ENCODE data around the gene BAG3.

The BAG3 gene

GRCh38 chr10:119686465-119687191, 35.4 kb downstream of the BAG3 start (continued):
- TF ChIP-seq, protein P1, sequence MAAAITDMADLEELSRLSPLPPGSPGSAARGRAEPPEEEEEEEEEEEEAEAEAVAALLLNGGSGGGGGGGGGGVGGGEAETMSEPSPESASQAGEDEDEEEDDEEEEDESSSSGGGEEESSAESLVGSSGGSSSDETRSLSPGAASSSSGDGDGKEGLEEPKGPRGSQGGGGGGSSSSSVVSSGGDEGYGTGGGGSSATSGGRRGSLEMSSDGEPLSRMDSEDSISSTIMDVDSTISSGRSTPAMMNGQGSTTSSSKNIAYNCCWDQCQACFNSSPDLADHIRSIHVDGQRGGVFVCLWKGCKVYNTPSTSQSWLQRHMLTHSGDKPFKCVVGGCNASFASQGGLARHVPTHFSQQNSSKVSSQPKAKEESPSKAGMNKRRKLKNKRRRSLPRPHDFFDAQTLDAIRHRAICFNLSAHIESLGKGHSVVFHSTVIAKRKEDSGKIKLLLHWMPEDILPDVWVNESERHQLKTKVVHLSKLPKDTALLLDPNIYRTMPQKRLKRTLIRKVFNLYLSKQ (tag by site-specific recombination; IDR thresholded peaks at IDR 0.05; ENCODE audit: borderline replicate concordance) = no peak
- no peak for TF ChIP-seq SALL2 (tag by site-specific recombination; IDR thresholded peaks at IDR 0.05; ENCODE audit: borderline replicate concordance)
- 0 out of 2 replicates have a peak, but pooled peaks have one; percentile 31 for TF ChIP-seq MEIS1 (CRISPR knock-in tag; IDR thresholded peaks at IDR 0.05; ENCODE audit: borderline replicate concordance)
- no peak for TF ChIP-seq ZNF335 (tag by site-specific recombination; conservative IDR thresholded peaks at IDR 0.05)
- peak; percentile 34; the same call in 1 of the 2 replicates for TF ChIP-seq GLIS2 (tag by site-specific recombination; IDR thresholded peaks at IDR 0.05)
- peak; percentile 57; the same call in 1 of the 2 replicates for TF ChIP-seq ZNF449 (tag by site-specific recombination; IDR thresholded peaks at IDR 0.05)
- no peak for TF ChIP-seq ZNF138 (tag by site-specific recombination; IDR thresholded peaks at IDR 0.05; ENCODE audit: borderline replicate concordance)
- TF ChIP-seq SP3 (tag by site-specific recombination; IDR thresholded peaks at IDR 0.05) = peak; percentile 39
- peak; percentile 57 for TF ChIP-seq PATZ1 (tag by site-specific recombination; IDR thresholded peaks at IDR 0.05)
- TF ChIP-seq ZFP37 (tag by site-specific recombination; IDR thresholded peaks at IDR 0.05) = 0 out of 2 replicates have a peak, but pooled peaks have one; percentile 74
- no peak for TF ChIP-seq ZNF488 (tag by site-specific recombination; IDR thresholded peaks at IDR 0.05)
- peak; percentile 34 for TF ChIP-seq ZNF510 (tag by site-specific recombination; IDR thresholded peaks at IDR 0.05; ENCODE audit: insufficient replicate concordance)
- TF ChIP-seq SCRT2 (tag by site-specific recombination; IDR thresholded peaks at IDR 0.05) = peak; percentile 91
- TF ChIP-seq ZSCAN30 (tag by site-specific recombination; IDR thresholded peaks at IDR 0.05) = peak; percentile 72; the same call in 1 of the 2 replicates
- TF ChIP-seq ZXDB (tag by site-specific recombination; IDR thresholded peaks at IDR 0.05) = peak; percentile 62; the same call in 1 of the 2 replicates
- peak; percentile 40; the same call in 1 of the 2 replicates for TF ChIP-seq YY1 (tag by site-specific recombination; IDR thresholded peaks at IDR 0.05)
- TF ChIP-seq ZBTB48 (tag by site-specific recombination; IDR thresholded peaks at IDR 0.05) = no peak
- TF ChIP-seq, protein P2, sequence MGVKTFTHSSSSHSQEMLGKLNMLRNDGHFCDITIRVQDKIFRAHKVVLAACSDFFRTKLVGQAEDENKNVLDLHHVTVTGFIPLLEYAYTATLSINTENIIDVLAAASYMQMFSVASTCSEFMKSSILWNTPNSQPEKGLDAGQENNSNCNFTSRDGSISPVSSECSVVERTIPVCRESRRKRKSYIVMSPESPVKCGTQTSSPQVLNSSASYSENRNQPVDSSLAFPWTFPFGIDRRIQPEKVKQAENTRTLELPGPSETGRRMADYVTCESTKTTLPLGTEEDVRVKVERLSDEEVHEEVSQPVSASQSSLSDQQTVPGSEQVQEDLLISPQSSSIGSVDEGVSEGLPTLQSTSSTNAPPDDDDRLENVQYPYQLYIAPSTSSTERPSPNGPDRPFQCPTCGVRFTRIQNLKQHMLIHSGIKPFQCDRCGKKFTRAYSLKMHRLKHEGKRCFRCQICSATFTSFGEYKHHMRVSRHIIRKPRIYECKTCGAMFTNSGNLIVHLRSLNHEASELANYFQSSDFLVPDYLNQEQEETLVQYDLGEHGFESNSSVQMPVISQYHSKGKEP (tag by site-specific recombination; IDR thresholded peaks at IDR 0.05) = no peak
- peak; percentile 95 for TF ChIP-seq SCRT1 (tag by site-specific recombination; IDR thresholded peaks at IDR 0.05; ENCODE audit: borderline replicate concordance)
- no peak for TF ChIP-seq GLI4 (tag by site-specific recombination; IDR thresholded peaks at IDR 0.05)
- no peak for TF ChIP-seq ZNF350 (tag by site-specific recombination; IDR thresholded peaks at IDR 0.05)
- TF ChIP-seq, protein P3, sequence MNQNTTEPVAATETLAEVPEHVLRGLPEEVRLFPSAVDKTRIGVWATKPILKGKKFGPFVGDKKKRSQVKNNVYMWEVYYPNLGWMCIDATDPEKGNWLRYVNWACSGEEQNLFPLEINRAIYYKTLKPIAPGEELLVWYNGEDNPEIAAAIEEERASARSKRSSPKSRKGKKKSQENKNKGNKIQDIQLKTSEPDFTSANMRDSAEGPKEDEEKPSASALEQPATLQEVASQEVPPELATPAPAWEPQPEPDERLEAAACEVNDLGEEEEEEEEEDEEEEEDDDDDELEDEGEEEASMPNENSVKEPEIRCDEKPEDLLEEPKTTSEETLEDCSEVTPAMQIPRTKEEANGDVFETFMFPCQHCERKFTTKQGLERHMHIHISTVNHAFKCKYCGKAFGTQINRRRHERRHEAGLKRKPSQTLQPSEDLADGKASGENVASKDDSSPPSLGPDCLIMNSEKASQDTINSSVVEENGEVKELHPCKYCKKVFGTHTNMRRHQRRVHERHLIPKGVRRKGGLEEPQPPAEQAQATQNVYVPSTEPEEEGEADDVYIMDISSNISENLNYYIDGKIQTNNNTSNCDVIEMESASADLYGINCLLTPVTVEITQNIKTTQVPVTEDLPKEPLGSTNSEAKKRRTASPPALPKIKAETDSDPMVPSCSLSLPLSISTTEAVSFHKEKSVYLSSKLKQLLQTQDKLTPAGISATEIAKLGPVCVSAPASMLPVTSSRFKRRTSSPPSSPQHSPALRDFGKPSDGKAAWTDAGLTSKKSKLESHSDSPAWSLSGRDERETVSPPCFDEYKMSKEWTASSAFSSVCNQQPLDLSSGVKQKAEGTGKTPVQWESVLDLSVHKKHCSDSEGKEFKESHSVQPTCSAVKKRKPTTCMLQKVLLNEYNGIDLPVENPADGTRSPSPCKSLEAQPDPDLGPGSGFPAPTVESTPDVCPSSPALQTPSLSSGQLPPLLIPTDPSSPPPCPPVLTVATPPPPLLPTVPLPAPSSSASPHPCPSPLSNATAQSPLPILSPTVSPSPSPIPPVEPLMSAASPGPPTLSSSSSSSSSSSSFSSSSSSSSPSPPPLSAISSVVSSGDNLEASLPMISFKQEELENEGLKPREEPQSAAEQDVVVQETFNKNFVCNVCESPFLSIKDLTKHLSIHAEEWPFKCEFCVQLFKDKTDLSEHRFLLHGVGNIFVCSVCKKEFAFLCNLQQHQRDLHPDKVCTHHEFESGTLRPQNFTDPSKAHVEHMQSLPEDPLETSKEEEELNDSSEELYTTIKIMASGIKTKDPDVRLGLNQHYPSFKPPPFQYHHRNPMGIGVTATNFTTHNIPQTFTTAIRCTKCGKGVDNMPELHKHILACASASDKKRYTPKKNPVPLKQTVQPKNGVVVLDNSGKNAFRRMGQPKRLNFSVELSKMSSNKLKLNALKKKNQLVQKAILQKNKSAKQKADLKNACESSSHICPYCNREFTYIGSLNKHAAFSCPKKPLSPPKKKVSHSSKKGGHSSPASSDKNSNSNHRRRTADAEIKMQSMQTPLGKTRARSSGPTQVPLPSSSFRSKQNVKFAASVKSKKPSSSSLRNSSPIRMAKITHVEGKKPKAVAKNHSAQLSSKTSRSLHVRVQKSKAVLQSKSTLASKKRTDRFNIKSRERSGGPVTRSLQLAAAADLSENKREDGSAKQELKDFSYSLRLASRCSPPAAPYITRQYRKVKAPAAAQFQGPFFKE (tag by site-specific recombination; IDR thresholded peaks at IDR 0.05; ENCODE audit: borderline replicate concordance) = no peak
- peak; percentile 32; the same call in 1 of the 2 replicates for TF ChIP-seq FEZF1 (tag by site-specific recombination; IDR thresholded peaks at IDR 0.05)
- TF ChIP-seq ZNF792 (tag by site-specific recombination; IDR thresholded peaks at IDR 0.05) = no peak
- TF ChIP-seq OVOL3 (tag by site-specific recombination; IDR thresholded peaks at IDR 0.05) = peak; percentile 76; the same call in 1 of the 2 replicates

Measured in HEK293 (cell line).